Measurements from ENCODE around the gene TRAPPC12.
"Not testable (repeated sequence)": the region's sequence is repeated elsewhere in the genome, so short reads cannot be mapped to it uniquely, and the experiment has no call there.

Gene TRAPPC12

GRCh38 chr2:3369340-3370181 is 9.9 kb upstream of the TRAPPC12 start:
- not testable (repeated sequence) for DNase-seq (ENCODE audit: low read depth)

DNA sequence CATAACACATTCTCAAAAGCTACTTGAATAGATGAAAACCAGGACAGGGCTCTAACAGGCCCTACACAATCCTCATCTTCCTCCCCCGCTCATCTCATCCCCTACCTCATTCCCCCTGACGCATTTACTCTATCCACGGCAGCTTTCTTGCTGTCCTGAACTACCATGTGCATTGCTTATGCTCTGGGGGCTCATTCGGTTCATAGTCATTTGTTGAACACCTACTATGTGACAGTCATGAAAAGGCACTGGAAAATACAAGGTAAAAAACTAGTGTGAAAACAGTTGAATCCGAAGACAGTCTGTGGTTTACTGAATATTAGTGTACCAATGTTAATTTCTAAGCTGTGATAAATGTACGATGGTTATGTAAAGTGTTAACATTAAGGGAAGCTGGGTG is 2.7 kb upstream of the TRAPPC12 start:
- DNase-seq (ENCODE audit: low read depth): no peak

- no peak for DNase-seq (ENCODE audit: low read depth)
These were observed 2.2 kb upstream of the TRAPPC12 start for GRCh38 chr2:3377279-3377611.

- peak; percentile 95 for DNase-seq (ENCODE audit: low read depth)
These were observed 1.7 kb upstream of the TRAPPC12 start, which contains the start of gene EIPR1 for GRCh38 chr2:3377612-3378432. Gene EIPR1, minus strand, starts transcription at chr2:3377818. Its CDS starts 129 bp downstream, at chr2:3377689.

GRCh38 chr2:3379339-3379646 is 201 bp upstream of the TRAPPC12 start:
- no peak for DNase-seq (ENCODE audit: low read depth)

GRCh38 chr2:3386448-3386958 is 7.0 kb downstream of the TRAPPC12 start:
- DNase-seq (ENCODE audit: low read depth): no peak

DNA sequence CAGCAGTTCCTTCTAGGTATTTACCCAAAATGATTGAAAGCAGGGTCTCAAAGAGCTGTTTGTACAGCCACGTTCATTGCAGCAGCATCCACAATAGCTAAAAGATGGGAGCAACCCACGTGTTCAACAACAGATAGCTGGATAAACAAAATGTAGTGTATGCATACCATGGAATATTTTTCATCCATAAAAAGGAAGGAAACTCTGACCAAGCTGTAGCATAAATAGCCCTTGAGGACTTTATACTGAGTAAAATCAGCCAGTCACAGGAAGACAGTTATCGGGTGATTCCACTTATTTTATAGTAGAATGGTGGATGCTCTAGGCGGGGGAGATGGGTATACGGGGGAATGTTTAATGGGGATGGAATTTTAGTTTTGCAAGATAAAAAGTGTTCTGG is 7.5 kb downstream of the TRAPPC12 start:
- no peak for DNase-seq (ENCODE audit: low read depth)

DNA sequence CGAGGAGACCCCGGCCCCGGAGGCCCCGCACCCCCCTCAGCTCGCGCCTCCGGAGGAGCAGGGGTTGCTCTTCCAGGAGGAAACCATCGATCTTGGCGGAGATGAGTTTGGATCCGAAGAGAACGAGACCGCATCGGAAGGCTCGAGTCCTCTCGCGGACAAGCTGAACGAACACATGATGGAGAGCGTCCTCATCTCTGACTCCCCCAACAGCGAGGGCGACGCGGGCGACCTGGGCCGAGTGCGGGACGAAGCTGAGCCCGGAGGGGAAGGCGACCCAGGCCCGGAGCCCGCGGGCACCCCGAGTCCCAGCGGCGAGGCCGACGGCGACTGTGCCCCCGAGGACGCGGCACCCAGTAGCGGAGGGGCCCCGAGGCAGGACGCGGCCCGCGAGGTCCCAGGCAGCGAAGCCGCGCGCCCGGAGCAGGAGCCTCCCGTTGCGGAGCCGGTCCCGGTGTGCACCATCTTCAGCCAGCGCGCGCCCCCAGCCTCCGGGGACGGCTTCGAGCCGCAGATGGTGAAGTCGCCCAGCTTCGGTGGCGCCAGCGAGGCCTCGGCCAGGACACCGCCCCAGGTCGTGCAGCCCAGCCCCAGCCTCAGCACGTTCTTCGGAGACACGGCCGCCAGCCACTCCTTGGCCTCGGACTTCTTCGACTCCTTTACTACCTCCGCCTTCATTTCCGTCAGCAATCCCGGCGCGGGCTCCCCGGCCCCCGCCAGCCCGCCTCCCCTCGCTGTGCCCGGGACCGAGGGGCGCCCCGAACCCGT is 8.3 kb downstream of the TRAPPC12 start:
- no peak for DNase-seq (ENCODE audit: low read depth)

DNA sequence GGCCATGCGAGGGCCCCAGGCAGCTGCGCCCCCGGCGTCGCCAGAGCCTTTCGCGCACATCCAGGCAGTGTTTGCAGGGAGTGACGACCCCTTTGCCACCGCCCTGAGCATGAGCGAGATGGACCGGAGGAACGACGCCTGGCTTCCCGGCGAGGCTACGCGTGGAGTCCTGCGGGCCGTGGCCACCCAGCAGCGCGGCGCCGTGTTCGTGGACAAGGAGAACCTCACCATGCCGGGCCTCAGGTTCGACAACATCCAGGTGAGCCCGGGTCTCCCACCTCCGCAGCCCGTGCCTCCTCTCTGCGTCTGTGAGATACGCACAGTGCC is 8.9 kb downstream of the TRAPPC12 start:
- DNase-seq (ENCODE audit: low read depth): no peak

DNA sequence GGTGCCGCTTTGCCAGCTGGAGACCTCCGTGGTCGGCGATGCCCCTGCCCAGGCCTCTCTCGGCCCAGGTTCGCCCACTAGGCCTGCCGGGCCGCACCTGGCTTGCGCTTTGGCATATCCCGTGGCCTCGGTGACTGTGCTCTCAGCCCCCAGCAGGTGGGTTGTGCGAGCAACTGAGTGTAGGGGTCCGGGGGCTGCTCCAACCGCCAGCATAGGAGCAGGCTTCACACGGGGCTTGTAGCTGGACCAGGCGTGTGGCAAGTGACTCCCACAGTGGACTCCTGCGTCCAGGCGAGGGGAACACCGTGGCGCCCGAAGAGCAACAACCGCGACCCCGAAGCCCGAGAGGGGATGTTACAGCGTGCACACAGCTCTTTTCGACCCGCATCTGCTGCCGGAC is 9.7 kb downstream of the TRAPPC12 start:
- DNase-seq (ENCODE audit: low read depth): no peak

DNA sequence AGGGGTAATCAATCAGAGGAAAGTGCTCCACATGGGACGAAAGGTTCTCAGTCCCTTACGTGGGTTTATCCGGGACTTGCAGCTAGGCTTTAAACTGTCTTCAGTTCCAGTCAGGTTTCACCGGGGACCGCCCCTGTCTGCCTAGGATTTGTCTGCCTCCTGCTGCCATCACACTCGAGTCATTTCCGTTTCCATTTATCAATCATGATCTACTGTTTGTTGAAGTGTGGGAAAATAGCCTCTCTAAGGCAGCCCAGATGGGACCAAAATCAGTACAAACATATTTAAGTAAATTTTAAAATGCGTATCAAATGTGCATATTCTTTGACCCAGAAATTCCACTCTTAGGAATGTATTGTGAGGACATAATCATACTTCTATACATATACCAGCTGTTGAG is 10.5 kb downstream of the TRAPPC12 start:
- DNase-seq (ENCODE audit: low read depth): no peak

GRCh38 chr2:3392216-3392615 is 12.7 kb downstream of the TRAPPC12 start:
- DNase-seq (ENCODE audit: low read depth): no peak

DNA sequence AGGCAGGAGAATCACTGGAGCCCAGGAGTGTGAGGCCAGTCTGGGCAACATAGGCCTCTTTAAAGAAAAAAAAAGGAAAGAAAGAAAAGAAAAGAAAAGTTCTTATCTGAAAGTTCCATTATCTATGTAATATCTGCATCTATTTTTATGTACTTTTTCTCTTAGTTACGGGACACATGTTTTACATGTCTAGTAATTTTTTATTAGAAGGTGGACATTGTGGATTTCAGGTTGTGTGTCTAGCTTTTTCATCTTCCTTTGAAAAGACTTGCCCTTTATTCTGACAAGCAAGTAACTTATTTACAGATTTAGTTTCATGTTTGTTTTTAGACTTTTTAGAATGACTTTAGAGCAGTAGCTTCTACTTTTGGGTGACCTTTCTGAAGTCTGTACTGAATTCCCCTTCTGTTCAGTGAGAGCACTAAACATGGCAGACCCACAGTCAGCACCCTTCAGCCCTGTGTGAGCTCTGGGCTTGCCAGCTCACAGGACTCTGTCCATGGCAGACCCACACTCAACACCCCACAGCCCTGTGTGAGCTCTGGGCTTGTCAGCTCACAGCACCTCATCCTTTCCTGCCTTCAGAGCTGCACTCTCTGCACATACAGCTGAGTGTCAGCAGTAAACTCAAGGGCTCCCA is 17.5 kb downstream of the TRAPPC12 start:
- DNase-seq (ENCODE audit: low read depth): no peak

DNA sequence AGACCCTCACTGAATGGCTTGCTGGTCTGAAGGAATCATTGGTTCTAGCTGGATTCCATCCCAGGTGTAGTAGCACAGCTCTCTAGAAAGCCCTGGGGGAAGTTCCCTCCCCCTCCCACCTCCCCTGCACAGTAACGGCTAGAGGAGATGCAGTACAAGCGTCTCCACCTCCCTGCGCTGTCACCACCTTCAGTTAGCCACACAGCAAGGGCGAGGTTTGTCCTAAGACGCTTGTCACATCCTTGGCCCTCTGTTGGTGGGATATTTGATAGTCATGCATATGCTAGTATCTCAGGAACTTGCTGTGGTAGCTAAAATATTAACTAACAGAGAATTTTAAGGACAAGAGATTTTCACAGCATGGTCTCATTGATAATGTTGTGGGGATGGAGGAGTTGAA is 19.4 kb downstream of the TRAPPC12 start:
- DNase-seq (ENCODE audit: low read depth): no peak

DNA sequence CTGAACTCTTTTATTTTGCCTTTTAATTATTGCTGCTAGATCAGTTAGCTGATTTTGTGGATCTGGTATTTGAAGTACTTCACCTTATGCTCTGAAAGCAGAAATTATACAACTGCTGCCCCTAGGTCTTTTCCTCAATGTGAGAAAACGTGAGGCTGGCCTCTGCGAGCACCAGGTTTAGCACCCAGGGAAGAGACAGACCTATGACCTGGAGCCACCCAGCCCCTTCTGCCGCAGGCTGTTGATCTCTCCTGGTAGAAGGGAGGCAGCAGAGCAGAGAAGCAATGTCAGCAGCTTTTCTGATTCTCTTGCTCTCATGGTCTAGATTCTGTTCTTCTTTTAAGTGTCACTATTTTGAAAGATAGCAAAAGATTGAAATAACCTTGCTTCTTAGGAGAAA is 19.9 kb downstream of the TRAPPC12 start:
- DNase-seq (ENCODE audit: low read depth): no peak

- no peak for DNase-seq (ENCODE audit: low read depth)
These were observed 20.3 kb downstream of the TRAPPC12 start for GRCh38 chr2:3399829-3400228.

DNA sequence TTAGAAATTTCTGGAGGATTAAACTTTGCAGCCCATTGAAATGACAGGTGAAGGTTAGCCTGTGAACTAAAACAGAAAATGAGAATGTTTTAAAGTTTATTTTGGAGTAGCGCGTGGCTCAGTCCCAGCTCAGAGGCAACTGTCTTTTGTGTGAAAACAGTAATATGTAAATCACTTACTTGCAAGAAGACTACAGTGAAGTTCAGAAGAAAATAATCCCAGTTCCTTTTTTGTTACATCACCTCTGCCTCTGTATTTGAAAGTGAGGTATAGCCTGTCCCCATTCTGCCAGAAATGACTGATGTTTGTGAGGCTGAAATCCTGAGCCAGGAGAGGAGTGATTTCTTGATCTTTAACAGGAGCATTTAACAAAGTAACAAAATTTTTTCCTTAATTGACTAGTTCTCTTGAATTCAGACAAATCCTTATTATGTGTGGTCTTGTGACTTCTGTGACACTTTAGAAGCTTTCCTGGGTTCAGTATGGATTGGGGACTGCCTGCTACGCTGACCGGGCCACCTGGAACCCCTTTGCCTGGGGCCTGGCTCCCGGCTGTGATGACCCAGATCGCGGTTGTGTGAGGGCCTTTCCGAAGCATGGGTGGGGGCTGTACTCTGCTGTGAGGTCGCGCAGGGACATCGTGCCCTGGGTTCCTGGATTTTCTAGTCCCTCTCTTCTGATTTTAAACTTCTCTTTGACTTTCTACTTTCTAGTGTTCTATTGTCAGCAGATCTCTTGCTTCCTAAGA is 24.3 kb downstream of the TRAPPC12 start:
- no peak for DNase-seq (ENCODE audit: low read depth)

DNA sequence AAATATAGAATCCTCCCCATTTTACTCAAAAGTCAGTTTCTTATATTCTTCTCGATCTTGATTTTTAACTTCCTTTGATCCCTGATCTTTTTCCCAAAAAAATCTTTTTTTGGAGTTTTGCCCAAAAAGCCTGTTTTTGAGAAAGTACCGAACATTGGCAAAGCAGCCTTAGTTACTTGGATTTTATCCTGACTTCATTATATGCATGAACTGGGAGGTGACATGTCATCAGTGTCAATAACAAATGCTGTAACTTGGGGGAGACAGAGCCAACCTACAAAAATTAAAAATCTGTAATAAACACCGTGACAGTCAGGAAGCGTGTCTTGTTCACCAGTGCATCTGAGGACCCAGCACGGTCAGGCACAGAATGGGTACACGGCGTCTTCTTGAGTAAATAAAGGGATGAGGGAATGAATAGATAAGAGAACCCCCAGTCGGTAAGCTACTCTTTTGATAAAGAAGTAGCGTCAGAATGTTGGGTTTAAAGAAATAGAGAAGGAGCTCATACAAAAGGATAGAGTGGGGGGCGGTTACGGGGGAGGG is 24.9 kb downstream of the TRAPPC12 start:
- no peak for DNase-seq (ENCODE audit: low read depth)

GRCh38 chr2:3405307-3405706 is 25.8 kb downstream of the TRAPPC12 start:
- no peak for DNase-seq (ENCODE audit: low read depth)

DNA sequence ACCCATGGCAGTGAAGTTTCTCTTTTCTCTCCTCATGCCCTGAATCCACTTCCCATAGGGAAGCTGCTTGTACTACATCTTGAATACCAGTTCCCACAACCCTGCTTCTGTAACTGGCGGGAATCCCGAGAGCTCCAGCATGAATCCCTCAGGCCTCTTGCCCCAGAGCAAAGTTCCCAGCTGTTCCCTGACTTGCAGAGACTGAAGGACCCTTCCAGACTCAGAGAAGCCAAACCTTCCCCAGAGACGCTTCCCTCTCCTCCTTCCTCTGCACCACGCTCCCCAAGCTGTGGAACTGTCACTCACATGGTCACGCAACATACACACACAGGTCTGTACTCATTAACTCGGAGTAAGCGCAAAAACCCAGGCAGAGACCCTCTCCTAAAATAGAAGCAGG is 26.4 kb downstream of the TRAPPC12 start:
- DNase-seq (ENCODE audit: low read depth): no peak

GRCh38 chr2:3406501-3406900 is 27.0 kb downstream of the TRAPPC12 start:
- no peak for DNase-seq (ENCODE audit: low read depth)

Data from T-helper 22 cell (primary cell).